ENCODE results near the gene MRLN. TPM values are rescaled to one million over a fixed set of nuclear protein-coding genes. Genes with fewer than 3 reads are reported as not detected.

Gene MRLN
- total RNA-seq, 1 experiment from 2014 or later, result not detected

DNA sequence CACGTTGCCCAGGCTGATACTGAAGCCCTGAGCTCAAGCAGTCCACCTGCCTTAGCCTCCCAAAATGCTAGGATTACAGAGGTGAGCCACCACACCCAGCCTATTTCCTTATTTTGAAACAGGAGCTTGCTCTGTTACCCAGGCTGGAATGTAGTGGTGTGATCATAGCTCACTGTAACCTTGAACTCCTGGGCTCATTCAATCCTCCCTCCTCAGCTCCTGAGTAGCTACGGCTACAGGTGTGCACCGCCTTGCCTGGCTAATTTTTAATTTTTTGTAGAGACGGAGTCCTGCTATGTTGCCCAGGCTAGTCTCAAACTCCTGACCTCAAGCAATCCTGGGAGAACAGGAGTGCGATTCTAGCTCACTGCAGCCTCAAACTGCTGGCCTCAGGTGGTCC, 11.7 kb downstream of the MRLN start:
- no peaks in the 10 kb centered on the region for H3K36me3 ChIP-seq (ENCODE audit: insufficient read depth, low read length, poor library complexity, severe bottlenecking)
- H3K27ac ChIP-seq (ENCODE audit: low read depth, low read length, poor library complexity, severe bottlenecking), result no peak overlapping the region
- ChIA-PET POLR2A (ENCODE audit: low non-redundant PET) (no interaction called here), CTCF (no interaction called here)
- intact Hi-C loops (cut with micrococcal nuclease; ENCODE audit: unreplicated experiment), result no loop called here
- DNase-seq (ENCODE audit: low spot score), result no peak
- H3K9me3 ChIP-seq (ENCODE audit: low read depth, low read length, poor library complexity, severe bottlenecking), result no peaks in the 10 kb centered on the region
- H3K4me3 ChIP-seq (ENCODE audit: low read depth, low read length, poor library complexity, severe bottlenecking), result no peak overlapping the region
- no TSS peak for BruUV-seq (replicated peaks)
- H3K27me3 ChIP-seq (replicated peaks; ENCODE audit: insufficient read depth, low read depth, low read length, poor library complexity), result no peaks in the 10 kb centered on the region
- TF ChIP-seq, protein P1, sequence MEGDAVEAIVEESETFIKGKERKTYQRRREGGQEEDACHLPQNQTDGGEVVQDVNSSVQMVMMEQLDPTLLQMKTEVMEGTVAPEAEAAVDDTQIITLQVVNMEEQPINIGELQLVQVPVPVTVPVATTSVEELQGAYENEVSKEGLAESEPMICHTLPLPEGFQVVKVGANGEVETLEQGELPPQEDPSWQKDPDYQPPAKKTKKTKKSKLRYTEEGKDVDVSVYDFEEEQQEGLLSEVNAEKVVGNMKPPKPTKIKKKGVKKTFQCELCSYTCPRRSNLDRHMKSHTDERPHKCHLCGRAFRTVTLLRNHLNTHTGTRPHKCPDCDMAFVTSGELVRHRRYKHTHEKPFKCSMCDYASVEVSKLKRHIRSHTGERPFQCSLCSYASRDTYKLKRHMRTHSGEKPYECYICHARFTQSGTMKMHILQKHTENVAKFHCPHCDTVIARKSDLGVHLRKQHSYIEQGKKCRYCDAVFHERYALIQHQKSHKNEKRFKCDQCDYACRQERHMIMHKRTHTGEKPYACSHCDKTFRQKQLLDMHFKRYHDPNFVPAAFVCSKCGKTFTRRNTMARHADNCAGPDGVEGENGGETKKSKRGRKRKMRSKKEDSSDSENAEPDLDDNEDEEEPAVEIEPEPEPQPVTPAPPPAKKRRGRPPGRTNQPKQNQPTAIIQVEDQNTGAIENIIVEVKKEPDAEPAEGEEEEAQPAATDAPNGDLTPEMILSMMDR (conservative IDR thresholded peaks at IDR 0.05; ENCODE audit: low read depth, low read length), result no peak
- no peak for TF ChIP-seq EZH2 (IDR thresholded peaks at IDR 0.05; ENCODE audit: borderline replicate concordance, low read depth, low read length, poor library complexity, severe bottlenecking)
- no peaks in the 10 kb centered on the region for H3K4me1 ChIP-seq (ENCODE audit: insufficient read depth, low read length, poor library complexity, severe bottlenecking)

DNA sequence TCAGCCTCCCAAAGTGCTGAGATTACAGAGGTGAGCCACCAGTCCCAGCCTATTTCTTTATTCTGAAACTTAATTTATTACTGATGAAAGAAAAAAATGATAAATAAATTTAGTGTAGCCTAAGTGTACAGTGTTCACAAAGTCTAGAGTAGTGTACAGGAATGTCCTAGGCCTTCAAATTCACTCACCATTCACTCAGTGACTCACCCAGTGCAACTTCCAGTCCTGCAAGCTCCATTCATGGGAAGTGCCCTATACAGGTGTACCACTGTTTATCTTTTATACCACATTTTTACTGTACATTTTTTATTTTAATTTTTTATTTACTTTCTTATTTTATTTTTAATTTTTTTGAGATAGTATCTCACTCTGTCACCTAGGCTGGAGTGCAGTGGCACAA, 12.2 kb downstream of the MRLN start:
- H3K27me3 ChIP-seq (replicated peaks; ENCODE audit: insufficient read depth, low read depth, low read length, poor library complexity), result no peaks in the 10 kb centered on the region
- H3K9me3 ChIP-seq (ENCODE audit: low read depth, low read length, poor library complexity, severe bottlenecking), result no peaks in the 10 kb centered on the region
- ChIA-PET CTCF (no interaction called here), POLR2A (ENCODE audit: low non-redundant PET) (no interaction called here)
- no TSS peak for BruUV-seq (replicated peaks)
- intact Hi-C loops (cut with micrococcal nuclease; ENCODE audit: unreplicated experiment), result no loop called here
- TF ChIP-seq, protein P1 (conservative IDR thresholded peaks at IDR 0.05; ENCODE audit: low read depth, low read length), result no peak
- TF ChIP-seq EZH2 (IDR thresholded peaks at IDR 0.05; ENCODE audit: borderline replicate concordance, low read depth, low read length, poor library complexity, severe bottlenecking), result no peak
- H3K4me1 ChIP-seq (ENCODE audit: insufficient read depth, low read length, poor library complexity, severe bottlenecking), result no peaks in the 10 kb centered on the region
- no peak overlapping the region for H3K27ac ChIP-seq (ENCODE audit: low read depth, low read length, poor library complexity, severe bottlenecking)
- H3K4me3 ChIP-seq (ENCODE audit: low read depth, low read length, poor library complexity, severe bottlenecking), result no peak overlapping the region
- H3K36me3 ChIP-seq (ENCODE audit: insufficient read depth, low read length, poor library complexity, severe bottlenecking), result no peaks in the 10 kb centered on the region
- DNase-seq (ENCODE audit: low spot score), result no peak

DNA sequence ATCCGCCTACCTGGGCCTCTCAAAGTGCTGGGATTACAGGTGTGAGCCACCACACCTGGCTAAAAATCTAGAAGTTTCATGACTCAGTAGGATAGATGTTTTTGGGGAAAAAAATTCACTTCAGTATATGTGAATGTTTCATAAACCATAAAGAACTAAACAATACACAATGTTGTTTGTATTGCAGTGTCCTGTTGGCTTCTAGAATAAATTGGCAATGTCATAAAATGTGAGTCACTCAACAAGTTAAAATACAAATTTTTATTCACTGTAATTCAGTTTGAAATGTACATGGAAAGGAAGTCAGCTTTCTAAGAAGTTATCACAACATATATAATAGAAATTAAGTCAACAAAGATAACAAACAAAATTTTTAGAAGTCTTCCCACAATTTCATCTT, 16.5 kb downstream of the MRLN start:
- TF ChIP-seq EZH2 (IDR thresholded peaks at IDR 0.05; ENCODE audit: borderline replicate concordance, low read depth, low read length, poor library complexity, severe bottlenecking), result no peak
- TF ChIP-seq, protein P1 (conservative IDR thresholded peaks at IDR 0.05; ENCODE audit: low read depth, low read length), result no peak
- Histone ChIP-seq H3K36me3 (ENCODE audit: insufficient read depth, low read length, poor library complexity, severe bottlenecking) (no peaks in the 10 kb centered on the region), H3K9me3 (ENCODE audit: low read depth, low read length, poor library complexity, severe bottlenecking) (no peaks in the 10 kb centered on the region), H3K27ac (ENCODE audit: low read depth, low read length, poor library complexity, severe bottlenecking) (no peak overlapping the region), H3K4me1 (ENCODE audit: insufficient read depth, low read length, poor library complexity, severe bottlenecking) (no peaks in the 10 kb centered on the region), H3K4me3 (ENCODE audit: low read depth, low read length, poor library complexity, severe bottlenecking) (no peak overlapping the region), H3K27me3 (replicated peaks; ENCODE audit: insufficient read depth, low read depth, low read length, poor library complexity) (no peaks in the 10 kb centered on the region)
- intact Hi-C loops (cut with micrococcal nuclease; ENCODE audit: unreplicated experiment), result no loop called here
- DNase-seq (ENCODE audit: low spot score), result no peak
- CTCF ChIA-PET, result no interaction called here
- no TSS peak for BruUV-seq (replicated peaks)
- POLR2A ChIA-PET (ENCODE audit: low non-redundant PET), result no interaction called here

Data from A673 (cell line).